Measurements from ENCODE around the gene NRXN3. TPM values are rescaled to one million over a fixed set of nuclear protein-coding genes. Genes with fewer than 3 reads are reported as not detected.

The NRXN3 gene
- total RNA-seq, 1 experiment from 2014 or later: not detected

DNA sequence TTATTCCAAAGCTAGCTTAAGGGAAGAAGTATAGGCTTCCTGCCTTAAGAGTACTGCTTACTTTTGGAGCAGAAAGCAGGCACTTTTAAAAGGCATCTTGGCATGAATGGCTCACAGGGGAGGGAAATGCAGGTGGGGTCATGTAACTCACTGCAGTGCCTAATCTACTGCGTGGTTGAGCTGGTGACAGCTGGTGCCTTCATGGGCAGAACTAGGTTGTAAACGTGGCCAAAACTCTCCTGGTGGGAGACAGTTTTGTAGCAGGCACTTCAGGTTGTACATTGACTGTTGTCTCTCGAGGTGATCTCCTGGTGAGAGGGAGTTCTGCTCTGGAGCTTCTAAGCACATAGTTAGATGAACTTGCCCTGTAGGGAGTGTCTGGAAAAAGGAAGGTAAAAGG, 1078.6 kb downstream of the NRXN3 start:
- ChIA-PET RAD21 (ENCODE audit: low non-redundant PET in 1 of 2, low total read pairs in 2 of 2, uncharacterized antibody in 2 of 2, unreplicated experiment in 2 of 2) (no interaction called here), POLR2A (no interaction called here), CTCF (no interaction called here)
- Histone ChIP-seq H3K9ac (ENCODE audit: low read length) (no peak overlapping the region), H3K27ac (ENCODE audit: low read depth, low read length) (no peak overlapping the region), H3K4me1 (ENCODE audit: control insufficient read depth in 1 of 2, insufficient read depth in 2 of 2, low read length in 2 of 2) (no peaks in the 10 kb centered on the region), H3K4me2 (ENCODE audit: low read length) (no peak overlapping the region), H3K79me2 (ENCODE audit: insufficient read depth, low read length) (no peaks in the 10 kb centered on the region), H3K36me3 (ENCODE audit: control insufficient read depth in 1 of 2, insufficient read depth in 2 of 2, low read length in 2 of 2) (no peaks in the 10 kb centered on the region), H2AFZ (ENCODE audit: low read depth, low read length, poor library complexity, severe bottlenecking) (no peak overlapping the region), H4K20me1 (ENCODE audit: insufficient read depth) (no peaks in the 10 kb centered on the region), H3K9me2 (ENCODE audit: insufficient read depth) (no peaks in the 10 kb centered on the region), H3K4me3 (replicated peaks in 1 of 2; ENCODE audit: low read depth in 1 of 2, low read length in 2 of 2) (no peak overlapping the region), H3K9me3 (ENCODE audit: control insufficient read depth in 1 of 2, insufficient read depth in 1 of 2, low read depth in 1 of 2, low read length in 2 of 2) (peaks cover 10 to 23% of the 10 kb centered on the region in 2 experiments; a peak in 2 of 4 replicates), H3K27me3 (ENCODE audit: insufficient read depth, low read length) (no peaks in the 10 kb centered on the region)
- DNase-seq (ENCODE audit: low read depth, low spot score) (no peak), ATAC-seq (no peak)
- no TSS peak for BruUV-seq (replicated peaks)
- no peak for TF ChIP-seq POLR2A (IDR thresholded peaks at IDR 0.05; ENCODE audit: borderline replicate concordance, extremely low read depth, insufficient read depth, insufficient read length)
- TF ChIP-seq, protein P1, sequence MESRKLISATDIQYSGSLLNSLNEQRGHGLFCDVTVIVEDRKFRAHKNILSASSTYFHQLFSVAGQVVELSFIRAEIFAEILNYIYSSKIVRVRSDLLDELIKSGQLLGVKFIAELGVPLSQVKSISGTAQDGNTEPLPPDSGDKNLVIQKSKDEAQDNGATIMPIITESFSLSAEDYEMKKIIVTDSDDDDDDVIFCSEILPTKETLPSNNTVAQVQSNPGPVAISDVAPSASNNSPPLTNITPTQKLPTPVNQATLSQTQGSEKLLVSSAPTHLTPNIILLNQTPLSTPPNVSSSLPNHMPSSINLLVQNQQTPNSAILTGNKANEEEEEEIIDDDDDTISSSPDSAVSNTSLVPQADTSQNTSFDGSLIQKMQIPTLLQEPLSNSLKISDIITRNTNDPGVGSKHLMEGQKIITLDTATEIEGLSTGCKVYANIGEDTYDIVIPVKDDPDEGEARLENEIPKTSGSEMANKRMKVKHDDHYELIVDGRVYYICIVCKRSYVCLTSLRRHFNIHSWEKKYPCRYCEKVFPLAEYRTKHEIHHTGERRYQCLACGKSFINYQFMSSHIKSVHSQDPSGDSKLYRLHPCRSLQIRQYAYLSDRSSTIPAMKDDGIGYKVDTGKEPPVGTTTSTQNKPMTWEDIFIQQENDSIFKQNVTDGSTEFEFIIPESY (IDR thresholded peaks at IDR 0.05; ENCODE audit: extremely low read depth, insufficient replicate concordance, low read length): no peak
- TF ChIP-seq SP1 (IDR thresholded peaks at IDR 0.05; ENCODE audit: low read depth): no peak
- no peak for TF ChIP-seq RAD21 (IDR thresholded peaks at IDR 0.05; ENCODE audit: low read depth)
- TF ChIP-seq, protein P2, sequence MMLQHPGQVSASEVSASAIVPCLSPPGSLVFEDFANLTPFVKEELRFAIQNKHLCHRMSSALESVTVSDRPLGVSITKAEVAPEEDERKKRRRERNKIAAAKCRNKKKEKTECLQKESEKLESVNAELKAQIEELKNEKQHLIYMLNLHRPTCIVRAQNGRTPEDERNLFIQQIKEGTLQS (IDR thresholded peaks at IDR 0.05): no peak
- no peak for TF ChIP-seq YY1 (IDR thresholded peaks at IDR 0.05; ENCODE audit: extremely low read depth, insufficient replicate concordance, low read depth, low read length)
- TF ChIP-seq ELF1 (IDR thresholded peaks at IDR 0.05; ENCODE audit: borderline replicate concordance, low read depth): no peak
- no peak for TF ChIP-seq POLR2AphosphoS5 (IDR thresholded peaks at IDR 0.05; ENCODE audit: low read depth, low read length)
- intact Hi-C loops (cut with micrococcal nuclease): no loop called here

DNA sequence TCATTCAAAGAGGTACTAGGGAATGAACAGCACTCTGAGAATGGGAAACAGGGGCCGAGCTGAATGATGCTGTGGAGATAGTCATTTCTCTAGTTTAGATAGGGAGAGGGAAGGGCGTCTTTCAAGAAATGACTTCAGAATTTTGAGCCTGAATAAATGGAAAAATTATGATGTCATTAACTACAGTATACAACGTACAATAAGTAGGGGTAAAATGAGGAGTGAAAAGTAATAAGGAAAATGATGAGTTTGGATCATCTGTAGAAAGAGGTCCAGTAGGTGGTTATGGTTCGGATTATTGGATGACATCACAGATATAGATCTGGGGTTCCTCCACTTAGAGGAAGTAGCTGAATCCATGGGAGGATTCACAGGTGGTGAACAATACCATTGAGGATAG, 1081.1 kb downstream of the NRXN3 start:
- ATAC-seq (no peak), DNase-seq (ENCODE audit: low read depth, low spot score) (no peak)
- ChIA-PET RAD21 (ENCODE audit: low non-redundant PET in 1 of 2, low total read pairs in 2 of 2, uncharacterized antibody in 2 of 2, unreplicated experiment in 2 of 2) (no interaction called here), CTCF (no interaction called here), POLR2A (no interaction called here)
- Histone ChIP-seq H3K9me2 (ENCODE audit: insufficient read depth) (no peaks in the 10 kb centered on the region), H2AFZ (ENCODE audit: low read depth, low read length, poor library complexity, severe bottlenecking) (no peak overlapping the region), H3K79me2 (ENCODE audit: insufficient read depth, low read length) (no peaks in the 10 kb centered on the region), H3K36me3 (ENCODE audit: control insufficient read depth in 1 of 2, insufficient read depth in 2 of 2, low read length in 2 of 2) (no peaks in the 10 kb centered on the region), H3K27ac (ENCODE audit: low read depth, low read length) (no peak overlapping the region), H3K4me3 (replicated peaks in 1 of 2; ENCODE audit: low read depth in 1 of 2, low read length in 2 of 2) (no peak overlapping the region), H3K9ac (ENCODE audit: low read length) (no peak overlapping the region), H3K9me3 (ENCODE audit: control insufficient read depth in 1 of 2, insufficient read depth in 1 of 2, low read depth in 1 of 2, low read length in 2 of 2) (peaks cover 16 to 26% of the 10 kb centered on the region in 2 experiments; a peak in 2 of 4 replicates), H4K20me1 (ENCODE audit: insufficient read depth) (no peaks in the 10 kb centered on the region), H3K4me1 (ENCODE audit: control insufficient read depth in 1 of 2, insufficient read depth in 2 of 2, low read length in 2 of 2) (no peaks in the 10 kb centered on the region), H3K27me3 (ENCODE audit: insufficient read depth, low read length) (no peaks in the 10 kb centered on the region), H3K4me2 (ENCODE audit: low read length) (no peak overlapping the region)
- no peak for TF ChIP-seq ELF1 (IDR thresholded peaks at IDR 0.05; ENCODE audit: borderline replicate concordance, low read depth)
- TF ChIP-seq, protein P3, sequence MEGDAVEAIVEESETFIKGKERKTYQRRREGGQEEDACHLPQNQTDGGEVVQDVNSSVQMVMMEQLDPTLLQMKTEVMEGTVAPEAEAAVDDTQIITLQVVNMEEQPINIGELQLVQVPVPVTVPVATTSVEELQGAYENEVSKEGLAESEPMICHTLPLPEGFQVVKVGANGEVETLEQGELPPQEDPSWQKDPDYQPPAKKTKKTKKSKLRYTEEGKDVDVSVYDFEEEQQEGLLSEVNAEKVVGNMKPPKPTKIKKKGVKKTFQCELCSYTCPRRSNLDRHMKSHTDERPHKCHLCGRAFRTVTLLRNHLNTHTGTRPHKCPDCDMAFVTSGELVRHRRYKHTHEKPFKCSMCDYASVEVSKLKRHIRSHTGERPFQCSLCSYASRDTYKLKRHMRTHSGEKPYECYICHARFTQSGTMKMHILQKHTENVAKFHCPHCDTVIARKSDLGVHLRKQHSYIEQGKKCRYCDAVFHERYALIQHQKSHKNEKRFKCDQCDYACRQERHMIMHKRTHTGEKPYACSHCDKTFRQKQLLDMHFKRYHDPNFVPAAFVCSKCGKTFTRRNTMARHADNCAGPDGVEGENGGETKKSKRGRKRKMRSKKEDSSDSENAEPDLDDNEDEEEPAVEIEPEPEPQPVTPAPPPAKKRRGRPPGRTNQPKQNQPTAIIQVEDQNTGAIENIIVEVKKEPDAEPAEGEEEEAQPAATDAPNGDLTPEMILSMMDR (IDR thresholded peaks at IDR 0.05 in 2 of 3, conservative IDR thresholded peaks at IDR 0.05 in 1 of 3; ENCODE audit: borderline replicate concordance in 1 of 3, insufficient read depth in 1 of 3, low read depth in 2 of 3, low read length in 2 of 3): no peak
- no peak for TF ChIP-seq ZFX (IDR thresholded peaks at IDR 0.05)
- TF ChIP-seq, protein P1 (IDR thresholded peaks at IDR 0.05; ENCODE audit: extremely low read depth, insufficient replicate concordance, low read length): no peak
- TF ChIP-seq, protein P2 (IDR thresholded peaks at IDR 0.05): no peak
- no peak for TF ChIP-seq SP1 (IDR thresholded peaks at IDR 0.05; ENCODE audit: low read depth)
- no peak for TF ChIP-seq SIN3A (IDR thresholded peaks at IDR 0.05; ENCODE audit: low read depth)
- BruUV-seq (replicated peaks): no TSS peak
- intact Hi-C loops (cut with micrococcal nuclease): no loop called here

Data from HCT116 (cell line).